ENCODE results near the gene CSF1. TPM values are rescaled to one million over a fixed set of nuclear protein-coding genes. Genes with fewer than 3 reads are reported as not detected.

Gene CSF1
- total and polyA plus RNA-seq, 2 experiments from 2014 or later = 9.1 to 19.1 TPM

GRCh38 chr1:109931911-109932636 is 21.4 kb downstream of the CSF1 start:
- TF ChIP-seq EZH2phosphoT487 (IDR thresholded peaks at IDR 0.05; ENCODE audit: low read depth, severe bottlenecking, unreplicated experiment) = no peak
- TF ChIP-seq CTCF (IDR thresholded peaks at IDR 0.05; ENCODE audit: poor library complexity) = no peak
- no peak for TF ChIP-seq EZH2 (IDR thresholded peaks at IDR 0.05; ENCODE audit: borderline replicate concordance)
- Histone ChIP-seq H3K9me2 (replicated peaks; ENCODE audit: insufficient read depth) (no peaks in the 10 kb centered on the region), H3K79me2 (no peaks in the 10 kb centered on the region), H3K27ac (peak overlapping the region; percentile 59), H2AFZ (no peak overlapping the region), H4K20me1 (ENCODE audit: insufficient read depth, poor library complexity, severe bottlenecking) (no peaks in the 10 kb centered on the region), H3K4me2 (no peak overlapping the region), H3K4me3 (no peak overlapping the region), H3K4me1 (ENCODE audit: insufficient read depth) (peaks cover 40% of the 10 kb centered on the region), H3K36me3 (replicated peaks; ENCODE audit: insufficient read depth, low read depth) (no peaks in the 10 kb centered on the region), H3K9me3 (ENCODE audit: low read depth) (no peaks in the 10 kb centered on the region), H3K27me3 (no peaks in the 10 kb centered on the region)
- WGBS (ENCODE audit: low lambda C conversion rate, missing lambda C conversion rate) = 97% methylated on average over 3 of the region's 3 CpGs
- DNase-seq (ENCODE audit: low spot score) = no peak

GRCh38 chr1:109932679-109933078 is 22.0 kb downstream of the CSF1 start:
- Histone ChIP-seq H3K27me3 (no peaks in the 10 kb centered on the region), H3K9me3 (ENCODE audit: low read depth) (peaks cover 4% of the 10 kb centered on the region), H3K4me2 (no peak overlapping the region), H2AFZ (no peak overlapping the region), H3K4me1 (ENCODE audit: insufficient read depth) (peaks cover 39% of the 10 kb centered on the region), H4K20me1 (ENCODE audit: insufficient read depth, poor library complexity, severe bottlenecking) (no peaks in the 10 kb centered on the region), H3K79me2 (no peaks in the 10 kb centered on the region), H3K27ac (no peak overlapping the region), H3K4me3 (no peak overlapping the region), H3K36me3 (replicated peaks; ENCODE audit: insufficient read depth, low read depth) (no peaks in the 10 kb centered on the region), H3K9me2 (replicated peaks; ENCODE audit: insufficient read depth) (no peaks in the 10 kb centered on the region)
- no peak for DNase-seq (ENCODE audit: low spot score)
- WGBS (ENCODE audit: low lambda C conversion rate, missing lambda C conversion rate) = 95% methylated on average over 5 of the region's 5 CpGs
- TF ChIP-seq CTCF (IDR thresholded peaks at IDR 0.05; ENCODE audit: poor library complexity) (no peak), EZH2 (IDR thresholded peaks at IDR 0.05; ENCODE audit: borderline replicate concordance) (no peak), EZH2phosphoT487 (IDR thresholded peaks at IDR 0.05; ENCODE audit: low read depth, severe bottlenecking, unreplicated experiment) (no peak)

DNA sequence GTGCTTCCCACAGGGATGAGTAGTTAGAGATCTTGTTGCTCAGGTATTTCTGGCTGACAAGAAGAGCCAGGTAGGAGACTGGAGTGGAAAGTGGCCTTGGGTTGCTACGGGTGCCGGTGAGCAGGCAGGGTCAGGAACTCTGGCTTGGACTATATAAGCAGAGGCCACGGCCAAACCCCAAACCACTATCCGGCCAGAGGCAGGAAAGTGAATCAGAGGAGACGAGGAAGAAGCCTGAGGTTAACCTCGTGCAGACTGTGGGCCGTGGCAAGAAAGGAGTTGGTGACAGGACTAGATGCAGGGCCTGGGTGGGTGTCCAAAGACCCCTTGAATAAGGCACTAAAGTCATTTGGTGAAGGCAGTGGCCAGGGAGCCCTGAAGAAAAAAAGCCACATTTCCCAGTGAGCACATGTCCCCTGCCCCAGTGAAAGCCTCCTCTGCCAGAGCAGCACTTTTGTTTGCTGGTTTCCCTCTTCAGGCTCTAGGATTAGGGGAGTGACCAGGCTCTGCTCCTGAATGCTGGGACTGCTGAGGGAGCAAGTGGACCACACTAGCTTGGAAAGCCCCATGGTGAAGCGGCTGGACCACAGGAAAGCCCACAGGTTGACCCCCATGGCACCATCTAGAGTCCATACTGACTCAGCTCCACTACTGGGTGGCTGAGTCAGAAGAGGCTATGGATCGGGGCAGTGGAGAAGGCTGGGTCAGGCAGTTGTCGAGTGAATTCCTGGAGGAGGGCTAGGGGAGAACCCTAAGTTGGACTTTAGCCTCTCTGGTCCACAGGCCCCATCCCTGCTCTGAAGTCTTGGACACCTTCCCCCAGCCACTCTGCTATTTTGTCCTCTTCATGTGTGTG is 23.4 kb downstream of the CSF1 start:
- H3K36me3 ChIP-seq (replicated peaks; ENCODE audit: insufficient read depth, low read depth) = no peaks in the 10 kb centered on the region
- no peaks in the 10 kb centered on the region for H3K79me2 ChIP-seq
- H3K27ac ChIP-seq = peak overlapping the region; percentile 90
- H4K20me1 ChIP-seq (ENCODE audit: insufficient read depth, poor library complexity, severe bottlenecking) = no peaks in the 10 kb centered on the region
- H3K4me3 ChIP-seq = no peak overlapping the region
- no peak for TF ChIP-seq CTCF (IDR thresholded peaks at IDR 0.05; ENCODE audit: poor library complexity)
- no peak for TF ChIP-seq EZH2phosphoT487 (IDR thresholded peaks at IDR 0.05; ENCODE audit: low read depth, severe bottlenecking, unreplicated experiment)
- TF ChIP-seq EZH2 (IDR thresholded peaks at IDR 0.05; ENCODE audit: borderline replicate concordance) = no peak
- H3K27me3 ChIP-seq = no peaks in the 10 kb centered on the region
- H3K9me3 ChIP-seq (ENCODE audit: low read depth) = peaks cover 7% of the 10 kb centered on the region
- peak overlapping the region; percentile 5 for H3K4me2 ChIP-seq
- H2AFZ ChIP-seq = no peak overlapping the region
- peak; percentile 52 for DNase-seq (ENCODE audit: low spot score)
- H3K4me1 ChIP-seq (ENCODE audit: insufficient read depth) = peaks cover 32% of the 10 kb centered on the region
- H3K9me2 ChIP-seq (replicated peaks; ENCODE audit: insufficient read depth) = no peaks in the 10 kb centered on the region
- 80% methylated on average over 10 of the region's 10 CpGs for WGBS (ENCODE audit: low lambda C conversion rate, missing lambda C conversion rate)
